ENCODE data around the gene EHMT1.
A peak's percentile ranks its signal among the peaks of the same experiment; 100 is the strongest.

The EHMT1 gene

GRCh38 chr9:137742698-137743097 is 123.9 kb downstream of the EHMT1 start:
- TF ChIP-seq TAF1 (IDR thresholded peaks at IDR 0.05; ENCODE audit: borderline replicate concordance, low read depth, low read length) (no peak), POLR2AphosphoS5 (IDR thresholded peaks at IDR 0.05; ENCODE audit: low read depth, low read length) (no peak), POLR2A (IDR thresholded peaks at IDR 0.05; ENCODE audit: low read depth, low read length) (no peak)
- FAIRE-seq (no peak), DNase-seq (ENCODE audit: insufficient read length) (no peak)

DNA sequence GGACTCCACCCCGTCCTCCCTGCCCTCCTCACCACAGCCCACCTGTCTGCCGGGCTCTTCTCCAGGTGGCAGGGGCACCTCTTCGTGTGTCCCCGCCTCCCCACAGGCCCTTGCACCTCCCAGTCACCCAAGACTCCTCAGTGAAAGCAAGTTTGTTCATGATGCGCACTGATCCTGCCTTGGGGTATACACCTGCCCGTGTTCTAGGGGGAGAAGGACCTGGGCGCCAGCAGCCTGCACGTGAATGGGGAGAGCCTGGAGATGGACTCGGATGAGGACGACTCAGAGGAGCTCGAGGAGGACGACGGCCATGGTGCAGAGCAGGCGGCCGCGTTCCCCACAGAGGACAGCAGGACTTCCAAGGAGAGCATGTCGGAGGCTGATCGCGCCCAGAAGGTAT is 124.9 kb downstream of the EHMT1 start:
- DNase-seq (ENCODE audit: insufficient read length) (no peak), FAIRE-seq (no peak)
- TF ChIP-seq POLR2AphosphoS5 (IDR thresholded peaks at IDR 0.05; ENCODE audit: low read depth, low read length) (no peak), TAF1 (IDR thresholded peaks at IDR 0.05; ENCODE audit: borderline replicate concordance, low read depth, low read length) (no peak), POLR2A (IDR thresholded peaks at IDR 0.05; ENCODE audit: low read depth, low read length) (no peak)

- peak; percentile 76 for FAIRE-seq
- no peak for TF ChIP-seq POLR2A (IDR thresholded peaks at IDR 0.05; ENCODE audit: low read depth, low read length)
- TF ChIP-seq POLR2AphosphoS5 (IDR thresholded peaks at IDR 0.05; ENCODE audit: low read depth, low read length) = no peak
- TF ChIP-seq TAF1 (IDR thresholded peaks at IDR 0.05; ENCODE audit: borderline replicate concordance, low read depth, low read length) = no peak
- no peak for DNase-seq (ENCODE audit: insufficient read length)
These were observed 125.9 kb downstream of the EHMT1 start for GRCh38 chr9:137744632-137745183.

DNA sequence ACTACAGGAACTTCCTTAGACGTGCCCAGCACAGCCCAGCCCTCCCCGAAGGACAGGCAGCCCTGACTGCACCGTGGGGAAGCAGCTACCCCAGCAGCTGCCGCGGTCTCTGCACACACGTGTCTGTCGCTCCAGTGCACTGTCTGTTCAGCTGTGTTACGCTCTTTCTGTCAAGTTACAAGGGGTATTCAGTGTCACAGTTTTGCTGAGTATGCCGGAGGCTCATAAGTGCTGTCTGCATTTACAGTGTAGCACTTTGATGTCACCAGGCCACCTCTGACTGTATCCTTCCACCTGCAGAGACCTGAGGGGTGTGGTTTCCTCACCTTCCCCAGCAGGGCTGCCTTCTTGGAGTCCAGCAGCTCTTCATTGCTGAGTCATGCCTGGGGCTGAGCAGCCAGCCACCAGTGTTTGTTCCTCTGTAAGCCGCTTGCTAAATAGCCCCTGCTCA is 126.8 kb downstream of the EHMT1 start:
- DNase-seq (ENCODE audit: insufficient read length) = peak; percentile 59

DNA sequence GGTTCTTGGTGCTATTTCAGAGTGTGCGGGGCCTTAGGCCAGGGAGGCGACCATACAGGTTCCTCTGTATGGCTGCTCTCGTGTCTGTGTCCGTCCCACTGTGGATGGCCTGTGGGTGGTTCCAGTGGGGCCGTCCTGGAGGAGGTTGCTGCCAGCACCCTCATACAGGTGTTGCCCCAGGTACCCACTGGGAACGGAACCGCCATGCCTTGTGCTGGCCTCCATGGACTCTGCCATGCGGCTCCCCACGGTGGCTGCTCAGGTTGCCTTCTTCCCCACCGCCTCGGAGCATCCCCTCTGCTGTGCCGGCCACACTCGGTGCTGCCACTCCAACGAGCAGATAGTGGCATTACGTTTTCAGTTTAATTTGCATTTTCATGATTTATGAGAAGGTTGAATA is 129.5 kb downstream of the EHMT1 start:
- FAIRE-seq (no peak), DNase-seq (ENCODE audit: insufficient read length) (no peak)
- no peak for TF ChIP-seq TAF1 (IDR thresholded peaks at IDR 0.05; ENCODE audit: borderline replicate concordance, low read depth, low read length)

More for the DNA sequence above, 126.8 kb downstream of the EHMT1 start:
- peak; percentile 84 for FAIRE-seq
- TF ChIP-seq TAF1 (IDR thresholded peaks at IDR 0.05; ENCODE audit: borderline replicate concordance, low read depth, low read length) = no peak
- TF ChIP-seq POLR2A (IDR thresholded peaks at IDR 0.05; ENCODE audit: low read depth, low read length) = no peak
- TF ChIP-seq POLR2AphosphoS5 (IDR thresholded peaks at IDR 0.05; ENCODE audit: low read depth, low read length) = no peak

- DNase-seq (ENCODE audit: insufficient read length) (no peak), FAIRE-seq (no peak)
- TF ChIP-seq TAF1 (IDR thresholded peaks at IDR 0.05; ENCODE audit: borderline replicate concordance, low read depth, low read length) = no peak
- TF ChIP-seq POLR2AphosphoS5 (IDR thresholded peaks at IDR 0.05; ENCODE audit: low read depth, low read length) = no peak
- no peak for TF ChIP-seq POLR2A (IDR thresholded peaks at IDR 0.05; ENCODE audit: low read depth, low read length)
These were observed 129.9 kb downstream of the EHMT1 start for GRCh38 chr9:137748741-137749140.

GRCh38 chr9:137749511-137749910 is 130.7 kb downstream of the EHMT1 start:
- FAIRE-seq = no peak
- no peak for DNase-seq (ENCODE audit: insufficient read length)
- TF ChIP-seq POLR2A (IDR thresholded peaks at IDR 0.05; ENCODE audit: low read depth, low read length) (no peak), POLR2AphosphoS5 (IDR thresholded peaks at IDR 0.05; ENCODE audit: low read depth, low read length) (no peak), TAF1 (IDR thresholded peaks at IDR 0.05; ENCODE audit: borderline replicate concordance, low read depth, low read length) (no peak)

GRCh38 chr9:137750007-137750406 is 131.2 kb downstream of the EHMT1 start:
- FAIRE-seq (no peak), DNase-seq (ENCODE audit: insufficient read length) (no peak)
- TF ChIP-seq POLR2A (IDR thresholded peaks at IDR 0.05; ENCODE audit: low read depth, low read length) (no peak), TAF1 (IDR thresholded peaks at IDR 0.05; ENCODE audit: borderline replicate concordance, low read depth, low read length) (no peak), POLR2AphosphoS5 (IDR thresholded peaks at IDR 0.05; ENCODE audit: low read depth, low read length) (no peak)

DNA sequence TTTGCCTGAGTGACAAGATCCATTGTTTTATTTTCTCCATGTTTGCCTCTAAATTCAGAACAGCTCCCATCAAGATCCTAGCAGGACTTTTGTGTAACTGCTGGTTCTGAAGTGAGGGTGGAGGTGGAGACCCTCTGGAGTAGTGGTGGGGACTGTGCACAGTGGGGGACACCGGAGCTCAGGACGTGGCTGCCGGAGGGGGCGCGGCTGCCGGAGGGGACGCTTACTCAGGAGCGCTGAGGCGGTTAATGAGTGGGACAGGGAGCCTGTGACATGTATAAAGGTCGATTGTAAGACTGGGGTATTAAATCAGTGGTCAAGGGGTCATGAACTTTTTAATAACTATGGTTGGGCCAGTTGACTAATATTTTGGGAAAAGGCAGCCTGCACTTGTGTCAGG is 131.8 kb downstream of the EHMT1 start:
- TF ChIP-seq POLR2A (IDR thresholded peaks at IDR 0.05; ENCODE audit: low read depth, low read length) (no peak), POLR2AphosphoS5 (IDR thresholded peaks at IDR 0.05; ENCODE audit: low read depth, low read length) (no peak), TAF1 (IDR thresholded peaks at IDR 0.05; ENCODE audit: borderline replicate concordance, low read depth, low read length) (no peak)
- no peak for DNase-seq (ENCODE audit: insufficient read length)
- no peak for FAIRE-seq

DNA sequence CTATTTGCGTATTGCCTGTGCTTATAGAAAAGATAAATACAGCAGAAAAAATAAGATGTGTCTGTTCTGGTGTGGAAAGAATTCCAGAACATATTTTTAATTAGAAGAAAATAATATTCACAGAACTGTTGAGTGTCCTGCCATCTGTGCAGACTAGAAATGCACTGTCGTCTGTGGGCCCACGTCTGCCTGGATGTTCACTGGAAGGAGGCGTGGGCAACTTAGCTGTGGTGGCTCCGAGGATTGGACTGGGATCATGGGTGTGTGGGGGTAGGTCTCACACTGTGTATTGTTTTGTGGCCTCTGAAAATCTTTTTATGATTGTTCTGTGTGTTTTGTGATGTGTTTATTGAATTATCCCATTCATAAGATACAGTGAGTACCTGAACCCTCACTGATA is 132.8 kb downstream of the EHMT1 start:
- DNase-seq (ENCODE audit: insufficient read length) = no peak
- FAIRE-seq = no peak
- TF ChIP-seq POLR2AphosphoS5 (IDR thresholded peaks at IDR 0.05; ENCODE audit: low read depth, low read length) (no peak), POLR2A (IDR thresholded peaks at IDR 0.05; ENCODE audit: low read depth, low read length) (no peak), TAF1 (IDR thresholded peaks at IDR 0.05; ENCODE audit: borderline replicate concordance, low read depth, low read length) (no peak)

GRCh38 chr9:137752426-137752825 is 133.6 kb downstream of the EHMT1 start:
- TF ChIP-seq POLR2A (IDR thresholded peaks at IDR 0.05; ENCODE audit: low read depth, low read length) (no peak), TAF1 (IDR thresholded peaks at IDR 0.05; ENCODE audit: borderline replicate concordance, low read depth, low read length) (no peak), POLR2AphosphoS5 (IDR thresholded peaks at IDR 0.05; ENCODE audit: low read depth, low read length) (no peak)
- FAIRE-seq (no peak), DNase-seq (ENCODE audit: insufficient read length) (no peak)

DNA sequence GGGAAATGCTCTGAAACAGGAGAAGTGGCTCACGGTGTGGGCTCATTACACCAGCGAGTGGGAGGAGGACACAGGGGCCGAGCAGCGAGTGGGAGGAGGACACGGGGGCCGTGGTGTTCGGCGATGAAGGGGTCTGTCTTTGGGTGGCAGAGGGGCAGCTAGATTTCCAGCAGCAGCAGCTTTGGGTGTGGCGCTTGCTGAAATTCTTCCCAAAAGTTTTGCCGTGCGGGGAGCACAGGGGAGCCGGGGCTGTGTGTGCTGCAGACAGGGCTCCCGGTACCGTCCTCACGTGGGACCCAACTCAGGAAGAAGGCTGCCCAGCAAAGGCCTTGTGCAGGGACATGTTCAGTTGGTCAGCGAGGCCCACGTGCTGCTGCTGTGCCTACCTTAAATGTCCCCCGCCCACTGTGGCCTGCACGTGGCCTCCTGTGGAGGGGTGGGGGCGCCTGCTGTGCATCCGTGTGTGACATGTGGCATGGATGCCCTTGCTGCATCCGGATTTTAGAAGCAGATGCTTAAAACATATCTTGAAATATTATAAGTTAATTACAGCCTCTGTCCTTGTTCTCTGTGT is 134.5 kb downstream of the EHMT1 start:
- FAIRE-seq = no peak
- no peak for TF ChIP-seq POLR2AphosphoS5 (IDR thresholded peaks at IDR 0.05; ENCODE audit: low read depth, low read length)
- TF ChIP-seq POLR2A (IDR thresholded peaks at IDR 0.05; ENCODE audit: low read depth, low read length) = no peak
- TF ChIP-seq TAF1 (IDR thresholded peaks at IDR 0.05; ENCODE audit: borderline replicate concordance, low read depth, low read length) = no peak
- no peak for DNase-seq (ENCODE audit: insufficient read length)
